Measurements from ENCODE around the gene PDSS1.

PDSS1 gene

GRCh38 chr10:26743841-26744240, 46.3 kb downstream of the PDSS1 start:
- DNase-seq (ENCODE audit: low read depth) = no peak
- TF ChIP-seq, protein P1, sequence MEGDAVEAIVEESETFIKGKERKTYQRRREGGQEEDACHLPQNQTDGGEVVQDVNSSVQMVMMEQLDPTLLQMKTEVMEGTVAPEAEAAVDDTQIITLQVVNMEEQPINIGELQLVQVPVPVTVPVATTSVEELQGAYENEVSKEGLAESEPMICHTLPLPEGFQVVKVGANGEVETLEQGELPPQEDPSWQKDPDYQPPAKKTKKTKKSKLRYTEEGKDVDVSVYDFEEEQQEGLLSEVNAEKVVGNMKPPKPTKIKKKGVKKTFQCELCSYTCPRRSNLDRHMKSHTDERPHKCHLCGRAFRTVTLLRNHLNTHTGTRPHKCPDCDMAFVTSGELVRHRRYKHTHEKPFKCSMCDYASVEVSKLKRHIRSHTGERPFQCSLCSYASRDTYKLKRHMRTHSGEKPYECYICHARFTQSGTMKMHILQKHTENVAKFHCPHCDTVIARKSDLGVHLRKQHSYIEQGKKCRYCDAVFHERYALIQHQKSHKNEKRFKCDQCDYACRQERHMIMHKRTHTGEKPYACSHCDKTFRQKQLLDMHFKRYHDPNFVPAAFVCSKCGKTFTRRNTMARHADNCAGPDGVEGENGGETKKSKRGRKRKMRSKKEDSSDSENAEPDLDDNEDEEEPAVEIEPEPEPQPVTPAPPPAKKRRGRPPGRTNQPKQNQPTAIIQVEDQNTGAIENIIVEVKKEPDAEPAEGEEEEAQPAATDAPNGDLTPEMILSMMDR (conservative IDR thresholded peaks at IDR 0.05; ENCODE audit: control insufficient read depth, insufficient read depth, low read depth, low read length) = no peak
- H3K4me3 ChIP-seq (ENCODE audit: control insufficient read depth, low read depth, low read length) = no peak overlapping the region

DNA sequence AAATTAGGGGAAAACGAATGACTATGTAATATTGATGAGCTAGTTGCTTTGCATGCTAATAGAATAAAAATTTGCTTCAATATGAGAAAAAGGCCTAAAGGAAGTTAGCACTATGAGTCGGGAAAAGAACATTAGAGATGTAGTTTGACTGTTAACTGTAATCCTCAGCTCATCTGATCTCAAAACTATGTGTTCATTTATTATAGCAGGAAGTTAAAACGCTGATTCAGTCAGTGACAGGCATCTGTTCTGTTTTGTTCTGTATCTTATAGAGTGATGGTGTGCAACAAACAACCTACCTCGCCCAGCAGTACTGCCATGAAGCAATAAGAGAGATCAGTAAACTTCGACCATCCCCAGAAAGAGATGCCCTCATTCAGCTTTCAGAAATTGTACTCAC, 48.6 kb downstream of the PDSS1 start:
- TF ChIP-seq, protein P1 (conservative IDR thresholded peaks at IDR 0.05; ENCODE audit: control insufficient read depth, insufficient read depth, low read depth, low read length) = no peak
- no peak for DNase-seq (ENCODE audit: low read depth)
- H3K4me3 ChIP-seq (ENCODE audit: control insufficient read depth, low read depth, low read length) = no peak overlapping the region

- no peak overlapping the region for H3K4me3 ChIP-seq (ENCODE audit: control insufficient read depth, low read depth, low read length)
- DNase-seq (ENCODE audit: low read depth) = peak; percentile 48
- TF ChIP-seq, protein P1 (conservative IDR thresholded peaks at IDR 0.05; ENCODE audit: control insufficient read depth, insufficient read depth, low read depth, low read length) = no peak
Measured at GRCh38 chr10:26755443-26755903, 58.0 kb downstream of the PDSS1 start.

- no peak overlapping the region for H3K4me3 ChIP-seq (ENCODE audit: control insufficient read depth, low read depth, low read length)
- TF ChIP-seq, protein P1 (conservative IDR thresholded peaks at IDR 0.05; ENCODE audit: control insufficient read depth, insufficient read depth, low read depth, low read length) = no peak
- no peak for DNase-seq (ENCODE audit: low read depth)
Measured at GRCh38 chr10:26759008-26759407, 61.5 kb downstream of the PDSS1 start.

DNA sequence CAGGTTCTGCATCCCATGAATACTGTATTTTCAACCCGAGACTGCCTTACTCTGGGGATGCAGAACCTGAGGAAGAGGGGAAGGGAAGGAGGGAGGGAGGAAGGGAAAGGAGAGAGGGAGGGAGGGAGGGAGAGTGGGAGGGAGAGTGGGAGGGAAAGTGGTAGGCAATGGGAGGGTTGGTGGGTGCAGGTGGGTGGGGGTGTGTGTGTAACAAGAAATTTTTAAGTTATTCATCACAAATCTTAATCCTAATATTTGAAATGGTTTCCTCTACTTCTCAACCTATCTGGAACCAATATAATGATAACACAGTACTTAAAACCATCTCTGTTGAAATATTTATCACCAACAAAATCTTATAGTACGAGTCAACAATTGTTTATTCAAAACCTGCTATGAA, 68.0 kb downstream of the PDSS1 start:
- DNase-seq (ENCODE audit: low read depth) = no peak
- H3K4me3 ChIP-seq (ENCODE audit: control insufficient read depth, low read depth, low read length) = no peak overlapping the region
- TF ChIP-seq, protein P1 (conservative IDR thresholded peaks at IDR 0.05; ENCODE audit: control insufficient read depth, insufficient read depth, low read depth, low read length) = no peak

DNA sequence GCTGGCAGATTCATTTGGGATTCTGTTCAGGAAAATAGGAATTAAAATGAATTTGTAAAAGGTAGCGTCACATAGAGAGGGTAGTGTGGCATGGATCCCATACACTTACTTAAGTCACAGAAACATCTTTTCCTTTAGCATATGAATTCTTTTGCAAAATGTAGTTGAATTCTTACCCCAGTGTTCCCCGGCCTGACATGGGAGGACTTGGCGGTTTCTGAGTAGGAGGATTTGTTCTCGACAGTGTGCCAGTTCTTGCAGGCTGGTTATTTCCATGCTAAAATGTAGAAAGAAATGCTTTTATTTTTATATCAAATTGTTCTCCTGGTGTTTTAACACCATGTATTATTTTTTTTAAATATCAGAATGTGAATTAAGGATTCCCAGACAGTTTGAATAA, 72.6 kb downstream of the PDSS1 start:
- no peak for DNase-seq (ENCODE audit: low read depth)
- TF ChIP-seq, protein P1 (conservative IDR thresholded peaks at IDR 0.05; ENCODE audit: control insufficient read depth, insufficient read depth, low read depth, low read length) = no peak
- no peak overlapping the region for H3K4me3 ChIP-seq (ENCODE audit: control insufficient read depth, low read depth, low read length)

DNA sequence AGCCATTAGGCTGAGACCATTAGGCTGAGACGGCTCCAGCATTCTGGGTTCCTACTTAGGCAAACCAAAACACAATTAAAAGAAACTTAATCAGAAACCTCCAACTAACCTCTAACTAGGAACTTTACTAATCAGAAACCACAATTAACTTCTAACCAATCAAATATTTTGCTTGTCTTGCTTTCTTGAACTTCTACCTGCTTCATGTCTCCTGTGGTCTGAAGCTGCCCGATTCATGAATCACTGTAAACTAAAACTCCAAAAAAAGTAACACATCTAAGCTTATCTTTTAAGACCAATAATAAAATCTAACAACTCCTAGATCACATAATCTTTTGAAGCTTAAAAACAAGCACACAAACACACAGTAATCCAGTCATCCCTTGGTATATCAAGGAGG, 76.1 kb downstream of the PDSS1 start:
- no peak overlapping the region for H3K4me3 ChIP-seq (ENCODE audit: control insufficient read depth, low read depth, low read length)
- TF ChIP-seq, protein P1 (conservative IDR thresholded peaks at IDR 0.05; ENCODE audit: control insufficient read depth, insufficient read depth, low read depth, low read length) = no peak
- DNase-seq (ENCODE audit: low read depth) = peak; percentile 14

Data from fibroblast of mammary gland (primary cell).